GM10847 (cell line): Measurements from ENCODE around the gene ERV3-1.

Experiments
- POLR2A ChIP-seq: IDR thresholded peaks from 2 replicates; pipeline ENCODE4 v1.6.1; 2011; ENCODE audit not compliant: insufficient read length; ENCODE audit errors: extremely low read depth

The ERV3-1 gene, protein sequence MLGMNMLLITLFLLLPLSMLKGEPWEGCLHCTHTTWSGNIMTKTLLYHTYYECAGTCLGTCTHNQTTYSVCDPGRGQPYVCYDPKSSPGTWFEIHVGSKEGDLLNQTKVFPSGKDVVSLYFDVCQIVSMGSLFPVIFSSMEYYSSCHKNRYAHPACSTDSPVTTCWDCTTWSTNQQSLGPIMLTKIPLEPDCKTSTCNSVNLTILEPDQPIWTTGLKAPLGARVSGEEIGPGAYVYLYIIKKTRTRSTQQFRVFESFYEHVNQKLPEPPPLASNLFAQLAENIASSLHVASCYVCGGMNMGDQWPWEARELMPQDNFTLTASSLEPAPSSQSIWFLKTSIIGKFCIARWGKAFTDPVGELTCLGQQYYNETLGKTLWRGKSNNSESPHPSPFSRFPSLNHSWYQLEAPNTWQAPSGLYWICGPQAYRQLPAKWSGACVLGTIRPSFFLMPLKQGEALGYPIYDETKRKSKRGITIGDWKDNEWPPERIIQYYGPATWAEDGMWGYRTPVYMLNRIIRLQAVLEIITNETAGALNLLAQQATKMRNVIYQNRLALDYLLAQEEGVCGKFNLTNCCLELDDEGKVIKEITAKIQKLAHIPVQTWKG

DNA sequence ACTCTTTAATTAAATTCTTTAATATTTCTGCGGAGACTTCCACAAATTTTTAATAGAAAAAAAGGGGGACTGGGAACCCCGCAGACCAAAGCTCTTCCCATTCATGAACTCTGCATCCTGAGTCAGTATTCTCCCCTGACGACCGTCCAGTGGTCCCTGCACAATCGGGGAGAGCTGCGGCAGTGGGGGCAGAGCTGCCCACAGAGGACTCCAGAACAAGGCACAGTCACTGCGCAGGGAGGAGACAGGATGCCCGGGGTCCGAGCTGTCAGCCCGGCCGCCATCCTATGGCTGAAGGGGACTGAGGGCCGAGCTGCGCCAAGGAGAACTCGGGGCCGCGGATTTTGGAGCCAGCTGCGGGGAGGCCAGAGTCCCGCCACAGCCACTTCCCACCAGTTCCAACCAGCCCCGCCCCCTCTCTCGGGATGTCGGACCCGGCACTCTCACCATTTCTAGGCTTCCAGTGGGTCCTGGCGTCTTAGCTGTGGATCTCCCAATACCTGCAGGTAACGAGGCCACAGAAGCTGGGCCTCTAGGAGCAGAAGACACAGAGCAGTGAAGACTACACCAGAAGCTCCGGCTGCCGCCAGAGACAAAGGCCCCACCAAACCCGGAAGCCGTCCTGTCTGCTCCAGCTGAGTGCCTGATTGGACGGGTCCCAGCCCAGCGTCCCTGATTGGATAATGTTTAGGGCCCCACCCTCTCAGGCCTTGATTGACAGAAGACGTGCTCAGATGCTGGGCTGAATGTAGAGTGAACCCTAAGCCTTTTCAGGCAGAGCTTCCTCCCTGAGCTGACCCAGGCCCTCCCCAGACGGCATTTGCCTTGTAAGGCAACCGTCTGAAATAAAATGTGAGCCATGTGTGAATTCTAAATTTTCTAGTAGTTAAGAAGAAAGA, at the start of gene ERV3-1:
TSS of gene ERV3-1 (minus strand) at position 594 of the 899 bp plus-strand sequence. CDS start 13,661 bp downstream, outside the sequence.
- peak; percentile 80 for TF ChIP-seq POLR2A

DNA sequence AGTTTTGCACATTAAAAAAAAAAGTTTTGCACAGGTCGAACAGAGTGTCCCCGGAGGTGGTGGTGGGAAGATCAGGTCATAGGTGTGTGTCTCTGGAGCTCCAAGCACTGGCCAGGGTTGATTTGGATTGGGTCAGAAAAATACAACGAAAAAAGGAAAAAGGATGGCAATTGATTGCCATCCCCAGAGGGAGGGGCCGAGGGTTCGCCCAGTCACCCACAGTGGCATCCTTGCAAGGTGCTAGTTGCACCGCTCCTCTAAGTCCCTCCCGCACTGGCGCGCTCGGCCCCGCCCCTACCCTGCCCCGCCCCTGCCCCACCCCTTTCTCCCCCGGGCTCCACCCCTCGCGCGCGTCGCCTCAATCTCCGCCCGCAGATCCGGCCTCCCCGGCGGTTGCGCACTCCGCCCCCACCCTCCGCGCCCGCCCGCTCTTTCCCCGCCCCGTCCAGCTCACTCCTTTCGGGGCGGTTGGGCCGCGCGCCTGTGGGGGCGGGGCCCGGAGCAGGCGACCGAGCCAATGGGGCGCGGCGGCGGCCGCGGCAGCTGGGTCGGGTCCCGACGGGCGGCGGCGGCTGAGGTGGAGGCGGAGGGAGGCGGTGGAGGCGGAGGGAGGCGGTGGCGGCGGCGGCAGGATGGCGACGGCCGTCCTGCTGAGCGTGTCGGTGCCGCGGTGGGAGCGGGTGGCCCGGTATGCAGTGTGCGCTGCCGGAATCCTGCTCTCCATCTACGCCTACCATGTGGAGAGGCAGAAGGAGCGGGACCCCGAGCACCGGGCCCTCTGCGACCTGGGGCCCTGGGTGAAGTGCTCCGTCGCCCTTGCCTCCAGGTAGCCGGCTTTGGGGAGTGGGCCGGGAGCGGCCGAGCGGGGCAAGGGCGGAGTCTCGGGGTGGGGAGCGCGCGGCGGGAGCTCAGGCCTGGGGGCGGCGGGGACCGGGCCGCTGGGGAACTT, 31.5 kb upstream of the ERV3-1 start:
- TF ChIP-seq POLR2A: peak; percentile 29

DNA sequence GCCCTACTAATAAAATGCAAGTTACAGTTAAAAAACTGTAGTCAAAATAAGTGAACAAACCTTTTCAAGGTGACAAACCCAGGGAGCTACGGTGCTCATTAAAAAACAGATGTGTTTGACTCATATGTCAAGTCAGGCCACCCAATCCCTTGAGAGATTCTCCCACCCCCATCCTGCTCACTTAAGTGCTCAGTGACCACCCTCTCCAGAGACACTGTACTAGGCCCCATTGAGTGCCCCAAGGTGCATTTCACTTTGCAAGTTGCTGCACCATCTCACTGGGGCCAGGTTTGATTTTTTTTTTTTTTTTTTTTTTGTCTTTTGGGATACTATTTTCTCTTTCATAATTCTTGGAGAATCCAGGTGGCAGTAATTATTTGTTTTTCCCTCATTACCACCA, 1.9 kb downstream of the ERV3-1 start:
- no peak for TF ChIP-seq POLR2A

- TF ChIP-seq POLR2A: no peak
Observed at GRCh38 chr7:65002972-65003585, 3.4 kb downstream of the ERV3-1 start.

DNA sequence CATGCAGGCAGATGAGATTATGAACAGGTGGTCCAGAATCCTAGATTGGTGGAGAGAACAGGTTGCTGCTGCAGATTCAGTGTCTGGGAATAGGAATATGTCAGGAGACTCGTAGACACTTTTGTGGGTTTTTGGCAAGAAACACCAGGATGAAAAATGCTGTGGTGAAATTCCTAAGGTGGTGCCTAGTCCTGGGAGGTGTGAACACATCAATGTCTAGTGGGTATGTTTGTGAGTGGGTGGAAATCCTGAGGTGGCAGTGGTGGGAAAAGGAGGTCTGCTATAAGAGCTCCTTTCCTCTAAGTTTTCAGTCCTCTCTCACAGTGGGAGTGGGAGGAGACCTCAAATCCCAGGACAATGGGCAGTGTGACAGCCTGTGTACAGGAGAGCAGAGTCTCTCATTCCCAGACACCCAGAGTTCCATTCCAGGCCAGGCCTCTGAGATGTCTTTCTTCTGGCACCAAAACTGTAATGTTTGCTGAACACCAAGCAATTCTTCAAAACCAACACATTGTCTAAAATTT, 5.1 kb downstream of the ERV3-1 start:
- no peak for TF ChIP-seq POLR2A

GRCh38 chr7:64999165-65000004, 7.1 kb downstream of the ERV3-1 start:
- TF ChIP-seq POLR2A: no peak

DNA sequence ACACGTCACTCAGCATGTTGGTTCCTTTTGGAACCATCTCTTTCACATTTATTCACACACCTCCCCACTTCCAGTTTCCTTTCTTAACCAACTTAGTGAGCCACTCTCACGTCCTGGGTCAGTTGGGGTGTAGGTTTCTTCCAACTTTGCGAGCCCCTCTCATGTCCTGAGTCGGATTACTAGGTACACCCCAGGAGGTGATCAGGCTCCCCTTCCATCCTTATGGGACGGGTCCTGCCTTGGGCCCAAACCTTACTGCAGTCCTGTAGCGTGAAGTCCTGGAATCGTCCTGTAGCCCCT, 7.7 kb downstream of the ERV3-1 start:
- TF ChIP-seq POLR2A: no peak

DNA sequence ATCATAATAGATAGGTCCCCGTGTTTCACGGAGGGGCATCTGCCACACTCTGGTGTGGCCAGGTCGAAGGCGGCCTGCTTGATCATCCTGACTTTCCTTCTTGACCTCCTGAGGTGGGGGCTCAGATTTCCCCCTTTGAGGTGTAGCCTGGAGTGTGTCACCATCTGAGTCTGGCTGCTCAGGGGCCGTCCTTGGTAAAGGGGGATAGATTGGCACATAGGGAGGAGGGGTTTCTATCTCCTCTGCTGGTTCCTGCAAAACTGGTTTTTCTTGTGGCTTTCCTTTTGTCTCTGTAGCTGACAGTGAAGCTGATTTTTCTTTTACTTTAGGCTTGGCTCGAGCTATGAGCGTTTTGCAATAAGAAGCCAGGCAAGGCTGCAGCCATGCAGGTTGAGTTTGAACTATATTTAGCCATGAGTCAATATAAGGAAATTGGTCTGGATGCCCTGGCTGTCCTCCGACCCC, 8.5 kb downstream of the ERV3-1 start:
- no peak for TF ChIP-seq POLR2A

DNA sequence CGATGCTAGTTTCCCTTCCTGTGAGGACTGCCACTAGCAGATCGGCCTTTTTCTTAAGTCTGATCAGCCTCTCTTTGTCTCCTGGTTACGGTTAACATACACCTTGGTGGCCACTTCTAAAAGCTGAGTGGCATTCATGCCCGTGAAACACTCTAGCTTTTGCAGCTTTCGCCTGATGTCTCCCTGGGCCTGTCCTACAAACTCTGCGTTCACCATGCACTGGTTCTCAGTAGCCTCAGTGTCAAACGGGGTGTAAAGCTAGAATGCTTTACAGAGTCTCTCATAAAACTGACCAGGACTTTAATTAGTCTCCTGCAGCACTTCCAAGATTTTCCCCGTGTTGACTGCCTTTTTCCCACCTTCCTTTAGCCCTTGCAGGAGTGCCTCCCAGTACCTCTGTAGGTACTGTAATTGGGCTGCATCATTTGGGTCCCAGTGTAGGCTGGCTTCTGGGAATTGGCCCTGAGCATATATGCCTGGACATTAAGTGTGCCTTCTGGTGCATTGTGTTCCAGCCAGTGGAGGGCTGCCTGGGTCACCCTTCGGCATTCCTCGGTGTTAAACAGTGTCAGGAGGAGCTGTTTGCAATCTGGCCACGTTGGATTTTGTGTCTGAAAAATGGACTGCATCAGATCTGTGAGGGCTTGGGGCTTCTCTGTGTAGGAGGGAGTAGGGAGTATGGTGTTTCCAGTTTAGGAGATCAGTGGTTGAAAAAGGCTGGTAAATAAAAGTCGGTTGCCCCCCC, 9.2 kb downstream of the ERV3-1 start:
- no peak for TF ChIP-seq POLR2A

GRCh38 chr7:64996305-64996704, 10.2 kb downstream of the ERV3-1 start:
- no peak for TF ChIP-seq POLR2A

- no peak for TF ChIP-seq POLR2A
Observed at GRCh38 chr7:64993901-64994300, 12.6 kb downstream of the ERV3-1 start.

DNA sequence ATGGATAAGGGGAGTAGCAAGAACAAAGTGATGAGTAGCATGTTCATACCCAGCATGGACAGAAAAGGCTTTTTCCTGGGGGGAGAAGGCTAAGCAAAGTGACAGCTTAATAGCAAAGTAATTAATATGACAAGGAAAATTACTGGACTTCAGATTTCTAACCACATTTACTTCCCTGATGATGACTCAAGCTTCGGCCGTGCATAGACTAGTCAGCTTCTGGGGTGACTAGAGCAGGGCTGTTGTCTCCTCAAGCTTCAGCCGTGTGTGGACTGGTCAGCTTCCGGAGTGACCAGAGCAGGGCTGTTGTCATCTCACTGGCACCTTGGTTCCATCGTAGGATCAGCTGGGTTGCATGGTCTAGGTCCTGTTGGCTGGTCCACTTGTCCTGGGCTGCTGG, 13.5 kb downstream of the ERV3-1 start:
- no peak for TF ChIP-seq POLR2A

GRCh38 chr7:64990936-64991335, 15.6 kb downstream of the ERV3-1 start, which contains the start of gene ZNF117:
Gene ZNF117, minus strand, starts transcription at chr7:64991036.
- TF ChIP-seq POLR2A: no peak

DNA sequence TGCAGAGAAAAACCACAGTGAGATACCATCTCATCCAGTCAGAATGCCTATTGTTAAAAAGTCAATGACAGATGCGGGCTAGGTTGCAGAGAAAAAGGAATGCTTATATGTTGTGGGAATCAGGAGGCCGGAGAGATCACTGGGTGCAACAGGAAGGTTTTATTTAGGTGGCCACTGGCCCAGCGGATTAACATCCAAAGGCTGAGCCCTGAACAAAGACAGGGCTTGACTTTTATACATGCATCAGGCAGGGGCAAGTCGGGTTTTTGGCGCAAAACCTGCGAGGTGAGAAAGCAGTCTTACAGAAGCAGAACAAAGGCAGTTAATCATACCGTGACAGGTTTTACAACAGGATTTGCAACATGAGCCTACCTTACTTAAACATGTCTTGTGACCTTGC, 16.3 kb downstream of the ERV3-1 start:
- TF ChIP-seq POLR2A: no peak
